GM19238 (cell line): ENCODE data around the gene COL2A1.

Experiments used
- DNase-seq: peaks from one replicate; pipeline ENCODE4 v3.0.0; 2011; ENCODE audit warnings: low spot score; ENCODE audit not compliant: insufficient read length

Gene COL2A1

DNA sequence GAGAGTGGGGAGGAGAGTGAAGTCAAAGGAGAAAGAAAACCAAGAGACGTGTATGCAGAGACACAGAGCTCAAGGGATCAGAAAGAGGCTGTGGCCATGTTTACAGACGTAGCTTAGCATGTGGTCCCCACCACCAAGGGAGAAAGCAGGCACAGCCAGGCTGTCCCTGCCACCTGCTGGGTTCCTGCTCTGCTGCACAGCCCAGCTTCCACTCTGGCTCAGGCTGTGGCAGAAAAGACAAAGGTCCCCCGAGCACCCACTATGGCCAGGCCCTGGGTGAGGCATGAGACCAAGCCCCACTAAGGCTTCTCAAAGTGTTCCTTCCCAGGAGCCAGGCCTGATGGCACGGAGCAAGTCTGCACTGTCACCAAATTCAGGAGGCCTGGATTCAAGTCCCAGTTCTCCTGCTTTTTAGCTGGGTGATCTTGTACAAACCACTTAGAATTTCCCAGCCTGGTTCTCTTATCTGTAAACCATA lies 25.9 kb upstream of the COL2A1 start:
- DNase-seq, result no peak

DNA sequence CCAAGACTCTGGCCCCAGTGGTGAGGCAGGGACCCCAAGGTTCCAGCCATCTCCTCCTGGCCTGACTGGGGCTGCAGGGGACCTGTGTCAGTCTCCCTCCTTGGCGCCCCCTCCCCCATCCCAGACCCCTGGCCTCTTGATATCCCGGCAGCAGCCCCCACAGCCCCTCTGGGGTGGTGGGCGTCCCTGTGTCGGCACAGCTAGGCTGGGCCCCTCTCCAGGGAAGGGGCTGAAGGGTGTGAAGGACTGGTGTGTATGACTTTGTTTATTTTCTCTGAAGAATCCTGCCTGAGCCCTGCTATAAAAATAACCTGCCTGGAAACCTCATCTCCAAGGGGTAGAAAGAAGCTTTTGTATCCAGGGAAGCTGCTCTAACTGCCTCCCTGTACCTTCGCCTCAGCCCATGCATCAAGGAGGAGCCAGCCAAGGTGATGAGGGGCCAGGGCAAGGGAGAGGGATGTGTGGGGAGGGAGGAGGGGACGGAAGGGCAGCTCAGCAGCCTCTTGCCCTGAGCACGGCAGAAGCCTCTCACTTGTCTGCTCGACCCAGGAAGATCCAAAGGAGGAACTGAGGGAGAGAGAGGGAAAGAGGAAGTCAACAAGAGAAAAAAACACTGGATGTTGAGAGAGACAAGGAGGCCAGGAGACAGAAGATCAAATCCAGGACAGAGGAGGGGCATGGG lies 25.4 kb upstream of the COL2A1 start:
- DNase-seq, result no peak

DNA sequence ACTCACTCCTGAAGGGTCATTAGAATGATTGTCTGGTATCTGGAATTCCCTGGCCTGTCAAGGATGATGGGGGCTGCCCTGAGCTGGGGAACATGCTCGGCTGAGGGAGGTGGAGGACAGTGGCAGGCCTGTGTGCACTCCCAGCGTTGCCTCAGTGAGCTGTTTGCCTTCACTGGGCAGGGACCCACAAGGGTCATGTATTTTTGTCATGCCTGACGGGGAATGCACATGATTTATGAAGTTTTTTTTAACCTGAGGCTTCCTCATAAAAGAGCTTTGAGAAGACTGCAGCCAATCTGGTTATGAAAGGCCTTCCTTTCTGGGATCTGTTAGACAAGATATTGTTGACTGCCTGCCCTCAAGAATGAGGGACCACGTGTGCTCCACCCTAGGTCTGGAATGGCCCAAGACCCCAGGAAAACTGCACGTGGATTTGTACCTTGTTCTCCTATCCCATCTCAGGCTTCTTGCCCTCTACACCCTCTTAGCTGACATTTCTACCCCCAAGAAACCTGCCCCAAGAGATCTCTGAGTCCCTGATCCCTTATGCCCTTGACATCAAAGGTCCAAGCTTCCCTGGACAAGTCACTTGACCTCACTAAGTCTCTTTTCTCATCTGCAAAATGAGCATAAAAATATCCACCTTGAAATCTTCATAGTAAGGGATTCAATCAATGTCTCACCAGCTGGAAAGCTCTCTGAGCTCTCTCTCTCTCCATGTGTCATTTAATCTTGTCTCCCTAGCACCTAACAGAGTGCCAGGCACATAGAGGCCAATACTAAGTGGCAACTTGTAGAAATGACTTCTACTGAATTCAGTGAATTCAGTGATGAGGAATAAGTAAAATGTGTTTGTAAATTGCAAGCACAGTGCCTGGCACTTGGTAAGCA lies 24.5 kb upstream of the COL2A1 start:
- no peak for DNase-seq

DNA sequence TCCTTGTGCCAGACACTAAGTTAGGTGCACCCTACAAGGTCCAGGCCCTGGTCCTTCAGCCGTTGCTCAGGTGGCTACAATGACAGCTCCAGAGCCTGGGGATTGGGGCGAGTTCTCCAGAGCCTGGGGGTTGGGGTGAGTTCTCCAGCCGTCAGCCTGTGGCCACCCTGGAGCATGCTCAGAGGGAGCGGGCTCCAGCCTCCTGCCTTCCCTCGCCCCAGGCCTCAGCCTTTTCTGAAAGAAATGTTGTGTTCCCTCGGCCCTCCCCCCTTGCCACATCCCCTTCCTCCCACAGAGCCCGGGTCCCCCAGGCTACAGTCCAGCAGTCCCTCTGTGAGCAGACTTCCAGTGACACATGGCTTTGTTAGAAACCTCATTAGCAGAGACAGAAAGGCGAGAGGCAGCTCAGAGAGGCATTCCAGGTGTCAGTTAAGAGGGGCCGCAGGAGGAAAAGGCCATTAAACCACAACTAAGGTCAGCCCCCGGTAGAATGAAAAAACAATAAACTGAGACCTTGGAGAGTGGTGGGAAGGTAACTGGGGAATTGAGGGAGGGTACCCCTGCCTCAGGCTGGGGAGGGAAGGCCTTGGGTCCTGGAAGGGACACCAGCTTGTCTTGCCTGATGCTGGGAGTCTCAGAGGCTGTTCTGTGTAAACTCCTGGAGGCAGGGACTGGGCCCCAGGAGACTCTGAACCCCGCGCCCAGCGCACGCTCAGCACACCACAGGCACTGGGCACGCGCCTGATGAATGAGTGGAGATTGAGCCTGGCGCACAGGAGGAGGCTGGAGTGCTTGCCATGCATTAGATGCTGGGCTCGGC lies 23.1 kb upstream of the COL2A1 start:
- no peak for DNase-seq

DNA sequence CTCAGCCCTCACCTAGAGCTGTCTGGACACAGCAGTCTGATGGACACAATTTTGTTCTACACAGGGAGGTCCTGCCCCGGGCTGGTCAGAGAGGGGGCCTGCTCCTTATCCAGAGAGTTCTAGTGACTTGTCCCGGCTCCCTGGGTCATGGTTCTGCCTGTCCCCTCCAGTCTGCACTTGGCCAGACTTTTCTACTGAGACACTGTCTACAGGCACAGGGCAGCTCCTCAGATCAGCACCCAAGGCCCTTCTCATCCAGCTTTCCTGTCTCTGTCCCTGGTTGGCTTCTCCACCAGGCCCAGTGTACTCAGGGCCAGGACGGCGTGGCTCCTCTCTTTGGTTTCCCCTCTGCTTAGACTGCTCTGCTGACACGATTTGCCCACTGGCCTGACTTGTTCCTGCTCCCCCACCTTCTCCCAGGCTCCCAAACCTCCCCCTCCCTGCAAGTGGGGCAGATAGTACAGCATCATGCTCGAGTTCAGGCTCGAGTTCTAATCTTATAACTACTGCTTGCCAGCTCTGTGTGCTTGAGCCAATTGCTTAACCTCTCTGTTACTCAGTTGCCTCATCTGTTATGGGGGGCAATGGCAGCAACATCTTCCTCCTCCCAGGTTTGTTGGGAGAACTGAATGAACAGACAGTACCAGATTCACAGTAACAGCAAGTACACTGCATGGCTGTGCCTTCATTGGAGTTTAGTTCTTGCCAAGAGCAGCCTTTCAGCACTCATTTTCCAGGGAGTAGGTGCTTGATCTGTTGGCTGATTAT lies 22.0 kb upstream of the COL2A1 start:
- no peak for DNase-seq

DNA sequence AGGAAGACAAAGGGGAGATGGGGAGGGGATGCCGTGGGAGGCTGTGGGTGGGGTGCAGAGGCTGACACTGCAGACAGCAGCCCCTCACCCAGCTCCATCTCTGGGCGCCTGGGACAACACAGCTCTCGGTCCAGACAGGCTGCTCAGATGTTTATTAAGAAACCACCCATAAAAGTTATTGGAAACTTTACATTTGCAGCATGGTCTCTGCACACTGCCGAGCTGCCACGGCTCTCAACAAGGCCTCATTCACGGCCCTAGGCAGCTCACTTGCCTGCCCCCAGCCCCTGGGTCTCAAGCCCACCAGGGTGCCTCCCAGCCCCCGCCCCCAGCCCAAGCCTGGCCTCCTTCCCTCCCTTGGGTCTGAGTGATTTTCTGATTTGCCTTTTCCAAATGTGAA lies 21.0 kb upstream of the COL2A1 start:
- no peak for DNase-seq

DNA sequence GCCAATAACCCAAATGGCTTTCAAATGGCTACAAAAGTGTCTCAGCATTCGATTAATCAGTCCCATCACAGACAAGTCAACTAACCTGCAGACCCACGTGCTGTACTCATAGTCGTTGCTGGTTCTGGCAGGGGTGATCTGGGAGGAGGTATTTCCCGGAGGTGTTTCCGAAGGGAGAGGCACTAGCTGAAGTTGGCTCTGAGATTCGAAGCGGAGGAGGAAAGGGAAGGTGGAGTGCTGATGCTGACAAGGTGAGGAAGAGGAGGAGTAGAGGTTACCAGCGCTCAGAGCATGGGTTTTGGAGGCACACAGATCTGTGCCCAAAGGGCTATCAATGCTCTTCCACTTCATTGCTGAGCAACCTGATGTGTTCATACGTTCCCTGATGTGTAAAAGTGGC lies 20.5 kb upstream of the COL2A1 start:
- DNase-seq, result no peak

DNA sequence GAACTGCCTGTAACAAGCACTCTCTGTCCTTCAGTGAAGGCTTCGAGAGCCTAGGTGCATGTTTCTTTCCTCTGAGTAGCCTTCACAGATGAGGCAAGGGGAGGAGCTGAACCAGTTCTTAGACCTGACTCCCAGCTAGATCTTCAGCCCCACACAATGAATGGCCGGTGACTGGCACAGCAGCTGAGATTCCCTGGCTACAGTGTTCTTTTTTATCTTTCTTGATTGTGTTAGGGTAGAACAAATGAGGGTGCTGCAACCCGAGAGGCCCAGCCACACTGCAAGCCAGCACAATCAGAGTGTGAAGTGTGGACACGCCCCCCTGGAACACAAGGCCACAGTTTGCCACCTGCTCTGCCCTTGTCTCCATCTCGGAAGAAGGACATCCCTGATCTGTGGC lies 19.1 kb upstream of the COL2A1 start:
- no peak for DNase-seq

DNA sequence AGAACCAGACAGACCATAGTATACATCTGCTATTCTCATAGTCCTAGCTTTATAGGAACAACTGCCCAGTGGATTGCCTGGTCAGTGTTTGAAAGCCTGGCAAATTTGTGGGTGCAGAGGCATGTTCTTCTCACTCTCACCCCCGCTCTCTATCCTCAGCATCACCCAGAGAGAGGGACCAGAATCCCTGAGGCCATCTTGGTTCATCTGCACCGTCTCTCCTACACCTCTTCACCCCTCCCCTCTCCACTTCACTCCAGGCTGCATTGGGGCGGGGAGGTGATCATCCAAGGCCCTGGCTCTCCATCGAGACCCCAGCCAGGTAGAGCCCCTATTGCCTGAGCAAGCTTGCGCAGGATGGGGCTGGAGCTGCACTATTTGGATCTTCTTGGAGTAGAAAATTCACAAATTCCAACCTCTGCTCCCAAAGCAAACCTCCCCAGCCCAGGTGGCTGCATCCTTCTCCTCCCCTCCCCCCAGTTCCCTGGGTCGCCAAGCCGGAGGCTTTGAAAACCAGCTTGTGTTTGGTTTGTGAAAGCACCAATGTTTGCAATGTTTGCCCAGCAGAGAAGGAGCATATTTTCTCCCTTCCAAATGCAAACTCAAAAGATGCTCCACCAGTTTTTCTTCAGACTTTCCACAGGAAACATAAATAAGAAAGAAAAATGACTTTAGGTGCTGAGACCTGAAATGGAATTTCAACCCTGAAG lies 18.6 kb upstream of the COL2A1 start:
- no peak for DNase-seq

DNA sequence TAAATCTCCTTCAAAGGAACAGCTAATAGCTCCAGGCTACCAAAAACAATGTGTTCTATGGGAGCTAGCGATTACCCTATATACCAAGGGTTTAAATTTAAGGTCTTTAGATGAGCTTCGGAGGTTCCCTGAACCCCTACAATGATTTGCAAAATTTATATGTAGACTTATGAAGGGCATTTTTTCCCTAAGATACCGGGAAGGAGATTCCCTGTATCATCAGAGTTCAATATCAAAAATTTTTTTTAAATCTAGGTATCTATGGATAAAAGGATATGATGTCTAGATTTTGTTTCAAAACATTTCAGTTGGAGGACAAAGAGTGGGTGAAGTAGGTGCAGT lies 17.9 kb upstream of the COL2A1 start:
- no peak for DNase-seq

DNA sequence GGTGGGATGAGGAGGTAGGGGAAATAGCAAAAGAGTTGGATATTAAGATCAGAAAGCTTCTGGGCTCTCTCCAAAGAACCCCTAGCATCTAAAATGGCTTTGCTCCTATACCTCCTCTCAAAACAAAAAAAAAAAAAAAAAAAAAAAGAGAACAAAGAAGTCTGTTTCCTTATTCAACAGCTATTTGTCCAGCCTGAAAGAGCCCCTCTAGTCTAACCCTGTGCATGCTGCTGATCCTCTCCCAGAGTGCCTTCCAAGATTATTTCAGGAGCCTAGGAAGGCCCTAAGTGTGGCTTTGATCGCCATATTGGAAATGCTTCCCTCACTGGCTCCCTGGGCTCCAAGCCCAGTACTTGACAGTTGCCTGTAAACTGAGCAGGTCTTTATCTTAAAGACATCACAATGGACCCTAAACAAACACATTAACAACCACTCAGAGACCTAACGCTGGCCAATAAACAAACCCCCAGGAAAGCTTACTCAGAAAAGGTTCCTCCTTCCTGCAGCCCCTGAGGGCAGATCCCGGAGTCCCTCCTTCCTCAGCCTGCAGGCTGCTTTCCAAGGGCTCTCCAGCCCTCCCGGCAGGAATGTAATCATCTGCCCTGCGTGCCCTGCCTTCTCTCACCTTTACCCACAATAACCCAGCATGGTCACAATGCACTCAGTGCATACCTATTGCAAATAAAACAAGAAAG lies 17.4 kb upstream of the COL2A1 start:
- no peak for DNase-seq

DNA sequence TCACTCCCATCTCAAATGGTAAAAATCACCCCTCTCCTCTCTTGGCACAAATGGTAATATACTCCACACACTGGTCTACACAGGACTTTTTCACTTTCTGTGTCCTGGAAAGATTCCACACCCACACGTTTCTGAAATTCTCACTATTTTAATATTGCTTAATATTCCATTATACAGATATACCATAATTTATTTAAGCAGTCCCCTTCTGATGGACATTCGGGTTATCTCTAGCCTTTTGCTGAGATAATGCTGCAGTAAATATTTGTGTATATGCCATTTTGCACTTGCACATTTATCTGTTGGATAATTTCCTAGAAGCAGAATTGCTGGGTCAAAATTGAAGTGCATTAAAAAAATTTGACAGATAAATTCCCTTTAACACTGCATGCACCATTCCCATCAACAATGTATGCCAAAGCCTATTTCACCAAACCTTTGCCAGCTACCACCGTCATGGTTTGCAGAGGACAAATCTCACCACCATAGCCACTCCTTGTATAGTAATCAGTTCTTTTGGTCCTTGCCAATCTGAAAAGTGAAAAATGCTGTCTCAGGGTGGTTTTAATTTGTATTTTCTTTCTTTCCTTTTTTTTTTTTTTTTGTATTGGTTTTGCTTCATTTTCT lies 15.5 kb upstream of the COL2A1 start:
- no peak for DNase-seq

DNA sequence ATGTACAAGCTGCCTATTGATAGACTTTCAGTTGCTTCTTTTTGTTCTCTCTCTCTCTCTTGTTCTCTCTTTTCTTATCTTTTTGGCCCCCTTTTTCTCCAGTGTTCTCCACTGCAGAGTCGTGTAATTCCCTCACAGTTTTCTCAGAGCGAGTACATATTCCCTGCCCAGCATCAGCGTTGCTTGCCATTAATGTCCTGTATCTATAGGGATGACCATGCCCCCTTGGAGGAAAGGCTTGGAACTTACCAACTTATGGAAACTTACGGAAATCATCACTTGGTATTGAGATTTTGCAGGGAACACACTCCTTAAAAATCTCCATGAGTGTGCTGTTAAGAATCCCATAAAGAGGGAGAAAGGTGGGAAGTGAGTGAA lies 14.3 kb upstream of the COL2A1 start:
- no peak for DNase-seq

DNA sequence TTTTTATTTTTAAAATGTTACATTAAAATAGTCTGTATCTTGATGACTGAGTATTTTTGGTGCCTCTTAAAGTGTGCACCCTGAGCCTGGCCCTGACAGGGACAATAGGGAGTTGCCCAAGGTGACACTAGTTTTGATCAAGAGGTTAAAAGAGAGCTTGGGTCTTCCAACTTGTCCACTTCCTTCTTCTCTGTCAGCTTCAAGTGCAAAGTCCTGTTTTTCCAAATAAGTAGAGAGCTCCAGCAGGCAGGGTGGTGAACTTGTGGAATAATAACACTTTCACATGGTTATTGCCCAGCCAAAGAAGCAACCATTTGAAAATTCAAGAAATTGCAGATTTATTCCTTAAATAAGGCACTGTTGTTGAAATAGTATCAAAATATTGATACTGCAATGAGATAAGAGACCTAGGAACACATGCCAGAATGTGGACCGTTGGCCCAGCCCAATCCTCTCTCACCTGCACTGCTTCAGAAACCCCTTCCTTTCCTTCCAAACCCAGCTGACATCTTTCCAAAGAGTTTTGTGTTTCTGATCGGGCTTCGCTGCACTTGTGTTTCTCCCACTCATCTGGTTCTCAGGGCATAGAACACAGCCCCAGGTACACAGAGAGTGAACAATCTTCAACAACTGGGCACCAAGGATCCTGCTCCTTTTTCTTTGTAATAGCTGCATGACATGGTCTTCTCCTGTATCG lies 13.8 kb upstream of the COL2A1 start:
- no peak for DNase-seq

DNA sequence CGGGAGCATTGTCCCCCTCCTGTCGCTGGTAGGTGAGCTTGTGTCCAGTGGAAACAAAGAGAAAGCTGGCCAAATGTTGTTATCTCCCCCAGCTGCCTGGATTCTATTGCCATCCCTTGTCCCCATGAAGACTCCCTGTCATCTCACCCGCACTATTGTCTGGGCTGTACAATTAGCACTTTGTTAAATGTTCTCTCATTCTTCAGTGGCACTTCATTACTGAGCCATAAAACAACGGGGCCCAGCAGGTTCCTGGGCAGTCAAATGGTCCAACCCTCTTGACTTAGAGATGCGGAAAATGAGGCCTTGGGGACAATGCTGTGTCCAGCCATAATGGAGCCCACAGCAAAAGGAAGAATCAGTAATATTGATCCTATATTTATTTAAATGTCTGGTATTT lies 13.2 kb upstream of the COL2A1 start:
- no peak for DNase-seq

DNA sequence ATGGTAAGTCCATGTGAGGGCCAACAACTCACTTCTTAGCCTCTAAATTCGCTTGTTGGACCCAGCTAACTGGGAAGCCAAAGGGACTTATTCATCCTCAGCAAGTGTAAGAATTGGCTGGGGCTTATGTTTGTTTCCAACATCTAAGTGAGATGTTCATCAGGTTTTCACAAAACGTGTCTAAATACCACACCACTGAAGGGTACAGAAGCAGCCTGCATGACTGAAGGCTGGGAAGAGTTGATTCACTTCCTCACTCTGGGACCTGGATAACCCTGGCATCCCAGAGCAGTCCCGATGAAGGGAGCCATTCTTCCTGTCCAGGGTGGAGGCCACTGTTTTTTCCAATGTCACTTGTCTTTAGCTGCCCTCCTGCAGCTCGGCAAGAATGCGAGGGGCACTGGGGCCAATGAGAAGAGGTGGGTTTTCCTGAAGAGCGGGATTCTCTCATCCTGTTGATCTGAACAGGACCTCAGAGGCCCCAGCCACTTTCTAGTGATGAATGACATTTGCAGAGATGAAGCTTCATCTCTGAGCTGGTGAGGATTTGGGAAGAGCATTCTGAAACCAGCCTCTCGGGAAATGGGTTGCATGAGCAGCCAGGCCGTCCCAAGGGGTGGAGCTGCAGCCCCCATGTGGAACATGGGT lies 12.2 kb upstream of the COL2A1 start:
- DNase-seq, result no peak

DNA sequence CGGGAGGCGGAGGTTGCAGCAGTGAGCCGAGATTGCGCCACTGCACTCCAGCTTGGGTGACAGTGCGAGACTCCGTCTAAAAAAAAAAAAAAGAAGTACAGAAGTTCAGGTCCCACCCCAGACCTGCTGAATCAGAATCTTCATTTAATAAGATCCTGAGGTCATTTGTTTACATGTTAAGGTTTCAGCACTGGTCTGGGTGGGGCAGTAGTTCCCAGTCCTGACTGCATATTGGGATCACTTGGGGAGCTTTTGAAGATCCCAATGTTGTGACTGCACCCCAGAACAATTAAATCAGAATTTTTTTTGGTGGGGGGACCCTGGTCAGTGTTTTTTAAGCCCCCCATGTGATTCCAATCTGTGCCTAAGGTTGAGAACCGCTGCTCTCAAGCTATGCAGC lies 11.7 kb upstream of the COL2A1 start:
- DNase-seq, result no peak

DNA sequence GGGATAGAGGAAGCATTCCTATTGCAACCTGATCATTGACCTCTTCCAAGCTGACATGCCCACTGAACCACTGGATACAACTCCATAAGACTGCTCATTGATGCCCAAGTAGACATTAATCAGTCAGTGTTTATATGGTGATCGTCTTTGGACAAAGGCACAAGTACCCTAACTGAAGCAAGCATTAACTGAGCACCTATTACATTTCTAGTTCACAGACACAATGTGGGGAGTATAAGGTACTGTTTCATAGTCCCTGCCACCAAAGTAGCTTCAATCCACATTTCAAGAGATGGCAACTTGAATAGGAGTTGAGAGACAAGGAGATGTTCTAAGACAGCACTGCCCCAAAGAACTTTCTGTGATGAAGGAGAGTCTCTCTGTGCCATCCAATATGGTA lies 10.9 kb upstream of the COL2A1 start:
- DNase-seq, result no peak

DNA sequence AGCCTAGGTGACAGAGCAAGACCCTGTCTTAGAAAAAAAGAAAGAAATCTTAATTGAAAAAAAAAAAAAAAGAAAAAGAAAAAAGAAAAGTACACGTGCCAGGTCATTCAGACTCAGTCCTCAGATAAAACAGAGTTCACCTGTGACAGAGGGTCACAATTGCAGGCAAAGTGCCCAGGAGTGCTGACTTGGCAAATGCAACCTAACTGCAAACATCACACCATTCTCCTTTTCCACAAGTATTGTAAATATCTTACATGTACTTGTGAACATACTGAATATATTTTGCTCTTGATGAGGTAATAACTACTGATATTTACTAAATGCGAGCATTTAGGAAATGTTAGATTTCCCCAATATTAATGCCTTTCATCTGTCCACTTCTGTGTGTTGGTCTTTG lies 9.0 kb upstream of the COL2A1 start:
- DNase-seq, result no peak
